HG02852 (cell line): ENCODE results near the gene ZNF695.
"Not testable (repeated sequence)": the region's sequence is repeated elsewhere in the genome, so short reads cannot be mapped to it uniquely, and the experiment has no call there.

Source experiments
- ATAC-seq: cut with Tn5 transposase; IDR thresholded peaks from one replicate; pipeline ENCODE4 v1.9.1; 2021; ENCODE audit warnings: mild to moderate bottlenecking, moderate library complexity; ENCODE audit not compliant: unreplicated experiment

ZNF695 gene

DNA sequence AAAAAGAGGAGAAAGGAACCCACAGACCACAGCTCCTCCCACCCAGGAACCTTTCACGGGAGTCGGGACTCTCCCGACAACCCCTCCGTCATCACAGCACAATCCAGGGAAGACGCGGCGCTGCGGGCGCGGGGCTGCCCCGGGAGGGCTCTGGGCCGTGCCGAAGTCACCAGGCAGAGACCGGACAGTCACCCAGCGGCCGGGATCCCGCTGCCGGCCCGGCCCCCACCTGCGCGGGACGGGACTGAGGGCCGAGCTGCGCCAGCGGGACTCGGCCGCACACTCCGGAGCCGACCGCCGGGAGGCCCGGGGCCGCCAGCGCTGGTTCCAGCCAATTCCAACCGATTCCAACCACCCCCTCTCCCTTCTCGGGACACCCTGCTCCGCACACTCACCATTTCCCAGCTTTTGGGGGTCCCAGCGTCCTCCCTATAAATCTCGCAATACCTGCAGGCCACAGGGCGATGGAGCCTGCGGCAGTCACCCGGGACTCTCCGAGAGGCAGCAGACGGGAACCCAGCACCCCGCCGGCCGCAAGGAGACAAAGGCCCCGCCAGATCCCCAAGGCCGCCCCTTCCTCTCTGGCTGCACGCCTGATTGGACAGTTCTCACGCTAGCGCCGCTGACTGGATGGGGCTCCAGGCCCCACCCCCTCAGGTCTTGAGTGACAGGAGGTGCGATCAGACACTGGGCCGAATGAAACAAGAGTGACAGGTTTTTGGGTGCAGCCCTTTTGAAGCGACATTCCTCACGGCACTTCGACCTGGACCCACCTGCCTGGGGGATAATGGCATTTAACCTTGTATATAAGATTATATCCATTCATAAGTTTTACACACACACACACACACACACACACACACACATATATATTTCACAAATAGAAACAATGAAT lies at the start of gene ZNF695:
TSS of gene ZNF695 (minus strand) at position 547 of the 895 bp plus-strand sequence. CDS start at position 398, 149 bp downstream.
- peak; percentile 99 for ATAC-seq

DNA sequence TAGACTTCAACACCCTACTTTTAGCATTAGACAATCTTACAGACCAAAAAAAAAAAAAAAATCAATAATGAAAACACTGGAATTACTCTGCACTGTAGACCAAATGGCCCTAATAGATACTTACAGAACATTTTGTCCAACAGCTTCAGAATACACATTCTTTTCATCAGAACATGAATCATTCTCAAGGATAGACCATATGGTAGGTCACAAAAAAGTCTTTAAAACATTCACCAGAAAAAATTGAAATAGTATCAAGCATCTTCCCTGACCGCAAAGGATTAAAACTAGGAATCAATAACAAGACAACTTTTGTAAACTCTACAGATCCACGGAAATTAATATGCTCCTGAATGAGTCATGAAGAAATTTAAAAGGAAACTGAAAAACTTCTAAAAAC lies 48.2 kb upstream of the ZNF695 start:
- no peak for ATAC-seq

DNA sequence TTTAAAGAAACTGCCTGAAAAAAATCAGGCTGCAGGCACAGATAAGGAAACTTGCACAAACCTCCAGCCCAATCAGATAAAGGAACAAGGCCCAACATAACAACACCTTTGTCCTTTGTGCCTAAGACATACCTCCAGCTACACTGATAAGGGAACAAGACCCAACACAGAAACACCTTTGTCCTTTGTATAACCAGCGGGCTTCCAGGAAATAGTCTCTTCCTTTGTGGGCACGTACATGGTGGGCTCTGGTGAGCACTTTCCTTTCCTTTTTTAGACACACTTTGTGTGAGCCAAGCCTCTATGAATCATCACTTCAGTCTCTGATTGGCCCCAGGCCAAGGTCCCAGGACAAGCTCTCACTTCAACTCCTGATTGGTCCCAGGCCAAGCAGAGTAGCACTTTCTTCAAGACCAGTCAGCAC lies 47.1 kb upstream of the ZNF695 start:
- ATAC-seq: no peak

DNA sequence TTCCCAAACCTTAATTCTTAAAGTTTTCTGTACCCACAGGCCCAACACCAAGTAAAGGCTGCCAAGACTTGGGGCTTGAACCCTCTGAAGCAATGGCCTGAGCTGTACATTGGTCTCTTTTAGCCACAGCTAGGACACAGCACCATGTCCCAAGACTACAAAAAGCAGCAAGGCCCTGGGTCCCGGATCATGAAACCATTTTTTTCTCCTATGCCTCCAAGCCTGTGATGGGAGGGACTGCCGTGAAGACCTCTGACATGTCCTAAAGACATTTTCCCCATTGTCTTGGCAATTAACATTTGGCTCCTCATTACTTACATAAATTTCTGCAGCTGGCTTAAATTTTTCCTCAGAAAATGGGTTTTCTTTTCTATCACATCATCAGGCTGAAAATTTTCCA lies 39.8 kb upstream of the ZNF695 start:
- no peak for ATAC-seq

DNA sequence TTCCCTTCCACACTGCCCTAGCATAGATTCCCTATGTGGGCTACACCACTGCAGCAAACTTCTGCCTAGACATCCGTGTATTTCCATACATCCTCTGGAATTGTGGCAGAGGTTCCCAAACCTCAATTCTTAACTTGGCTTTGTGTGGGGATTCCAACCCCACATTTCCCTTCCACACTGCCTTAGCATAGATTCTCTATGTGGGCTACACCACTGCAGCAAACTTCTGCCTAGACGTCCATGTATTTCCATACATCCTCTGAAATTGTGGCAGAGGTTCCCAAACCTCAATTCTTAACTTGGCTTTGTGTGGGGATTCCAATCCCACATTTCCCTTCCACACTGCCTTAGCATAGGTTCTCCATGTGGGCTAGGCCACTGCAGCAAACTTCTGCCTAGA lies 39.4 kb upstream of the ZNF695 start:
- ATAC-seq: no peak

DNA sequence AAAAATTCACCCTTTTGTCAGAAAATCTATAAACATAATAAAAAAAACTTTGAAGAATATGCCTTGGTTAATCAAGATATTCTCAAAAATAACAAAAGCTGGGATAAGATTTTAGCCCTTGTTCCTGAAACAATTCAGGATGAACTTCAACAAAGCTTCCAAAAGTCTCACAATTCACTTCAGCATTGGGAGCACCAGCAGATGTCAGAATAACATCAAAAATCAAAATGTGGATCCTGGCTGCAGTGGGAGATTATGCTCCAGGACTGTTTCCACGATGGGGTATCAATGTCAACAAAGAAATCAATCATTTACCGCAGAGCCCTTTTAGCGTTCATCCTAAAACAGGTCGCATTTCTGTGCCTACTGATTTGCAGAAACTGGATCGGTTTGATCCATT lies 35.5 kb upstream of the ZNF695 start:
- ATAC-seq: no peak

DNA sequence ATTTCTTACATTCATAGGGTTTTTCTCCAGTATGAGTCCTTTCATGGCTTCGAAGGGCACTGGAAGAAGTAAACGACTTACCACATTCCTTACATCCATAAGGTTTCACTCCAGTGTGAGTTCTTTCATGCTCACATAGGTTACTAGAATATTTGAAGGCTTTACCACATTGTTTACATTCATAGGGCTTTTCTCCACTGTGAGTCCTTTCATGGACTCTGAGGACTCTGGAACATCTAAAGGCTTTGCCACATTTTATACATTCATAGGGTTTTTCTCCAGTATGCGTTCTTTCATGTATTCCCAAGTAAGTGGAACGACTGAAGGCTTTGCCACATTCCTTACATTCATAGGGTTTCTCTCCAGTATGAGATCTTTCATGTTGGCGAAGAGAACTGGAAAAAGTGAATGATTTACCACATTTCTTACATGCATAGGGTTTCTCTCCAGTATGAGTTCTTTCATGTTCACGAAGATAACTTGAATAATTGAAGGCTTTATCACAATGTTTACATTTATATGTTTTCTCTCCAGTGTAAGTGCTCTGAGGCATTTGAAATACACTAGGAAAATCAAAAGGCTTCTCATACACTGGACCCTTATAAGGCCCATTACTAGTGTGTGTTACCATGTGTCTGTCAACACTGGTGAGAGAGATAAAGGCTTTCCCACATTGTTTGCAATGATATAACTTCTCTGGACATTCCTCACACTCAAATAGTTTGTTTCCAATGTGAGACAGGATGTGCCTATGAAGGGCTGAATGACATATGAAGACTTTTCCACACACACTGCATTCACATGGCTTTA lies 29.9 kb upstream of the ZNF695 start:
- no peak for ATAC-seq

DNA sequence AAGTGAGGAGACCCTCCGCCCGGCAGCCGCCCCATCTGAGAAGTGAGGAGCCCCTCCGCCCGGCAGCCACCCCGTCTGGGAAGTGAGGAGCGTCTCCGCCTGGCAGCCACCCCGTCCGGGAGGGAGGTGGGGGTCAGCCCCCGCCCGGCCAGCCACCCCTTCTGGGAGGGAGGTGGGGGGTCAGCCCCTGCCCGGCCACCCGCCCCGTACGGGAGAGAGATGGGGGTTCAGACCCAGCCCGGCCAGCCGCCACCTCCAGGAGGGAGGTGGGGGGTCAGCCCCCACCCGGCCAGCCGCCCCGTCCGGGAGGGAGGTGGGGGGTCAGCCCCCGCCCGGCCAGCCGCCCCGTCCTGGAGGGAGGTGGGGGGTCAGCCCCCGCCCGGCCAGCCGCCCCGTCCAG lies 24.4 kb upstream of the ZNF695 start:
- not testable (repeated sequence) for ATAC-seq

DNA sequence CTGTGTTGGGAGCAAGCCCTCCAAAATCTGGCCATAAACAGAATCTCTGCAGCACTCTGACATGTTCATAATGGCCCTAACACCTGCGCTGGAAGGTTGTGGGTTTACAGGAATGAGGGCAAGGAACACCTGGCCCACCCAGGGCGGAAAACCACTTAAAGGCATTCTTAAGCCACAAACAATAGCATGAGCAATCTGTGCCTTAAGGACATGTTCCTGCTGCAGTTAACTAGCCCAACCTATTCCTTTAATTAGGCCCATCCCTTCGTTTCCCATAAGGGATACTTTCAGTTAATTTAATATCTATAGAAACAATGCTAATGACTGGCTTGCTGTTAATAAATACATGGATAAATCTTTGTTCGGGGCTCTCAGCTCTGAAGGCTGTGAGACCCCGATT lies 16.8 kb upstream of the ZNF695 start:
- not testable (repeated sequence) for ATAC-seq

DNA sequence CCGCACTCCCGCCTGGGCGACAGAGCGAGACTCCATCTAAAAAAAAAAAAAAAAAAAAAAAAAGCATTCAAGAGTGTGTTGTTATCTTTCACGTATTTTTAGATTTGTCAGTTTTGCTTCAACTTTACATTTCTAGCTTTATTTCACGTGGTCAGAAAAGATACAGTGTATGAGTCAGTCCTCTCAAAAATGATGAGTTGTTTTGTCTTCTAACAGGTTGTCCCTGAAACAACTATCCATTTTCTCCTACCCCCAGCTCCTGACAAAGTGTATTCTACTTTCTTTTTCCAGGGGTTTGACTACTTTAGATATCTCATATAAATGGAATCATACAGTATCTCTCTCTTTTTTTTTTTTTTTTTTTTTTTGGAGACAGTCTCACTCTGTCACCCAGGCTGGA lies 5.5 kb upstream of the ZNF695 start:
- ATAC-seq: no peak

DNA sequence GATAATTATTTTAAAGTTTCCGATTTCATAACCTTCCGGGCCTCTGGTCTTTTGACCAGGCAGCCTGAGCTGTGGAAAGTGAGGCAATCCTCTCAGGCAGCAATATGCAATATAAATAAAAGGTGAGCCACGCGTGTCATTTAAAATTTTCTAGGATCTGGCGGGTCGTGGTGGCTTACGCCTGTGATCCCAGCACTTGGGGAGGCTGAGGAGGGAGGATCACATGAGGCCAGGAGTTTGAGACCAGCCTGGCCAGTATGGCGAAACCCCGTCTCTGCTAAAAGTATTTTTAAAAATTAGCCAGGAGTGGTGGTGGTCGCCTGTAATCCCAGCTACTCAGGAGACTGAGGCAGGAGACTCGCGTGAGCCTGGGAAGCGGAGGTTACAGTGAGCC lies 546 bp upstream of the ZNF695 start:
- ATAC-seq: no peak

DNA sequence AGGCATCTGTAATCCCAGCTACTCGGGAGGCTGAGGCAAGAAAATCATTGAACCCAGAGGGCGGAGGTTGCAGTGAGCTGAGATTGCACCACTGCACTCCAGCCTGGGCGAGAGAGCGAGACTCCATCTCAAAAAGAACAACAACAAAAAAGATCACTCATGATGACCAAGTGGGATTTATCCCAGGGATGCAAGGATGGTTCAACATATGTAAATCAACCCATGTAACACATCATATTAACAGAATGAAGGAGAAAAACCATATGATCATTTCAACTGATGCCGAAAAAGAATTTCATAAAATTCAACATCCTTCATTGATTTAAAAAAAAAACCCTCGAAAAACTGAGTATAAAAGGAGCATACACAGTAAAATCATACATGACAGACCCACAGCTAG lies 3.8 kb downstream of the ZNF695 start:
- not testable (repeated sequence) for ATAC-seq

DNA sequence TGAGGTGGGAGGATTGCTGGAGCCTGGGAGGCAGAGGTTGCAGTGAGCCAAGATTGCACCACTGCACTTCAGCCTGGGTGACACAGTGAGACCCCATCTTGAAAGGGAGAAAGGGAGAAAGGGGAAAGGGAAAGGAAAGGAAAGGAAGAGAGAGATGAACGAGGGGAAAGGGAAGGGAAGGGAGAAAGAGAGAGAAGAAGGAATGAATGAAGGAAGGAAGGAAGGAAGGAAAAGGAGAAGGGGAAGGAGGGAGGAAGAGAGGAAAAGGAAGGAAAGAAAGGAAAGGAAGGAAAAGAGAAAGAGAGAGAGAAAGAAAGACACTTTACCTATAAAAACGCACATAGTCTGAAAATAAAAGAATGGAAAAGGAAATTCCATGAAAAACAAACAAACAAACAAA lies 18.0 kb downstream of the ZNF695 start:
- ATAC-seq: no peak

DNA sequence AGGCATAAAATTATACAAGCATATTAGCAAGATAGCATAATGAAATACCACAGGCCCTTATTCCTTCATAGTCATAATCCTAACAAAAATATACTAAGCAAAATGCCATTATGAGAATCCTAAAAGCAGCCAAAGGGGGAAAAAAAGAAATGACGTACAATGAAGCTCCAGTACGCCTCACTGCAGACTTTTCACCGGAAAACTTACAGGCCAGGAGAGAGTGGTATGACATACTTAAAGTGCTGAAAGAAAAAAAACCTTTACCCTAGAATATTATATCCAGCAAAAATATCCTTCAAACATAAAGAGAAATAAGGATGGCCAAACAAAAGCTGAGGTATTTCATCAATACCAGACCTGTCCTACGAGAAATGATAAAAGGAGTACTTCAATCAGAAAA lies 19.5 kb downstream of the ZNF695 start:
- ATAC-seq: no peak

DNA sequence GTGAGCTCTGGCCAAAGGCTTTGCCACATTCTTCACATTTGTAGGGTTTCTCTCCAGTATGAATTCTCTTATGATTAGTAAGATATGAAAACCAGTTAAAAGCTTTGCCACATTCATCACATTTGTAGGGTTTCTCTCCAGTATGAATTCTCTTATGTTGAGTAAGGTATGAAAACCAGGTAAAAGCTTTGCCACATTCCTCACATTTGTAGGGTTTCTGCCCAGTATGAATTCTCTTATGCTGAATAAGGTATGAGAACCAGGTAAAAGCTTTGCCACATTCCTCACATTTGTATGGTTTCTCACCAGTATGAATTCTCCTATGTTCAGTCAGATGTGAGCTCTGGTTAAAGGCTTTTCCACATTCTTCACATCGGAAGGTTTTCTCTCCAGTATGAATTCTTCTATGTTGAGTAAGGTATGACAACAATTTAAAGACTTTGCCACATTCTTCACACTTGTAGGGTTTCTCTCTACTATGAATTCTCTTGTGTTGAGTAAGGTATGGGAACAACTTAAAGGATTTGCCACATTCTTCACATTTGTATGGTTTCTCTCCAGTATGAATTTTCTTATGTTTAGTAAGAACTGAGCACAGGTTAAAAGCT lies 20.7 kb downstream of the ZNF695 start:
- ATAC-seq: no peak

DNA sequence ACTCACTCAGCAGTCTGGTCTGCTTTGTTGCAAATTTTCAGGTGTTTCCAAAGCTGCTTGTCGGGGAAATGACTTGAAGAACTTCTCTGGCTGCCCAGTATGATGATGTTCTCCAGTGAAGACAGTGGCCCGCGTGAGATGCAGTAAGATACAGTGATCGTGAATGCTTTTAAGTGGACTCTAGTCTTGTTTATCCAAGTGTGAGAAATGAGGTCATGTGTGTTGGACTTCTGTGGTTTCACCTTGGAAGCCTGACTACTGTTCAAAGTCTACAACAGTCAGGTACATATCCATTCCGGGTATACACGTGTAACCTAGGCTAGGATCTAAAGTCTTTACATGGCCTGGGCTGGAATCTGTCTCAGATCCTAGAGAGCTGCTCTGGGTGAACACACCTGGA lies 29.1 kb downstream of the ZNF695 start:
- ATAC-seq: no peak

DNA sequence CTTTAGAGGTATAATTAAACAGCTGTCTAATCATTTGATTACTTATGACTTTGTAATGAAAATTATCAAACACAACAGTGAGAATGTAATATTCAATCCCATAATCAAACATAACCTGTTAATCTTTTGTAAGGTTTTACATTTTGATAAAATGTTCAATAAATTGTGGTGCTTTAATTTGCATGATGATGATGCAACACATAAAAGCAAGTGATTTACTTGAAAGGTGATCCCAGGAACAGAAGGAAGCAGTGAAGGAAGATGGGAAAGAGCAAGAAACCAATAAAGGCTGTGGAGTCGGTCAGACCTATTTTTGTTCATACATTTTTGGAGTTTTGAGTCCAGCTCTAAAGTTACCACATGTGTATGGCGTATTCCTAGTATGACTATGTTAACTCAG lies 29.6 kb downstream of the ZNF695 start:
- no peak for ATAC-seq

DNA sequence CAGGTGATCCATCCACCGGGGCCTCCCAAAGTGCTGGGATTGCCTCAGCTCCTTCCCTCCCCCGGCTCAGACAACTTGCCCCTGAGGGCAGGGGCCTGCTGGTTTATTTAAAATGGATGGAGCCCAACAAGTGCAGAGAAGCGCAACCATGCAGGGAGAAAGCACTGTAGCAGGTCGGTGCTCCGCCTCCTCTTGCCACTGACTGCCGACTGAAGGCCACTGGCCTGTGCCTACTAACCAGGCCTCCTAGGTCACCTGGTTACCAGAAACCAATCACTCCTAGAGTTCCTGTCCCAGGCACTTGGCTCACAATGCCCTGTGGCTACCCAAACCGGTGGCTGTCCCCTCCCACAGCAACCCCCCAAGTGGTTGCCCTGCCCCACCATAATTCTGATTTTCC lies 35.9 kb downstream of the ZNF695 start:
- ATAC-seq: no peak

DNA sequence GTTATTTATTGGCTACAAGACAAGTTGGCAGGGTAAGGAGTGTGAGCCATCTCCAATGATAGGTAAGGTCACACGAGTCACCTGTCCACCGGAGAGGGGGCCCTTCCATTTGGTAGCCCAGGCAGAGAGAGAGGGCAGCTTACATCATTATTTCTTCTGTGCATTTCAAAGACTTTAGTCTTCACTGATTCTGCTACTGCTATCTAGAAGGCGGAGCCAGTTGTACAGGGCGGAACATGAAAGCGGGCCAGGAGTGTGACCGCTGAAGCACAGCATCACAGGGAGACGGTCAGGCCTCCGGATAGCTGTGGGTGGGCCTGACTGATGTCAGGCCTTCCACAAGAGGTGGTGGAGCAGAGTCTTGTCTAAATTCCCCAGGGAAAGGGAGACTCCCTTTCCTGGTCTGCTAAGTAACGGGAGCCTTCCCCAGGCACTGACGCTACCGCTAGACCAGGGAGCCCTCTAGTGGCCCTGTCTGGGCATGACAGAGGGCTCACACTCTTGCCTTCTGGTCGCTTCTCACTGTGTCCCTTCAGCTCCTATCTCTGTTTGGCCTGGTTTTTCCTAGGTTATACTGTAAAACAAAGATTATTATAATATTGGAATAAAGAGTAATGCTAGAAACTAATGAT lies 36.7 kb downstream of the ZNF695 start:
- no peak for ATAC-seq

DNA sequence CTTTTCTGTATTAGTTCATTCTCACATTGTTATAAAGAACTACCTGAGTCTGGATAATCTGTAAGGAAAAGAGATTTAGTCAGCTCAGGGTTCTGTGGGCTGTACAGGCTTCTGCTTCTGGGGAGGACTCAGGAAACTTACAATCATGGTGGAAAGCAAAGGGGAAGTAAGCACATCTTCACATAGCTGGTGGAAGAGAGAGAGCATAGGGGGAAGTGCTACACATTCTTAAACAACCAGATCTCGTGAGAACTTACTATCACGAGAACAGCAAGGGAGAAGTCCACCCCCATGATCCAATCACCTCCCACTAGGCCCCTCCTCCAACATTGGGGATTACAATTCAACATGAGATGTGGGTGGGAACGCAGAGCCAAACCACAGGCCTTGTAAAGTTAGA lies 38.2 kb downstream of the ZNF695 start:
- no peak for ATAC-seq

DNA sequence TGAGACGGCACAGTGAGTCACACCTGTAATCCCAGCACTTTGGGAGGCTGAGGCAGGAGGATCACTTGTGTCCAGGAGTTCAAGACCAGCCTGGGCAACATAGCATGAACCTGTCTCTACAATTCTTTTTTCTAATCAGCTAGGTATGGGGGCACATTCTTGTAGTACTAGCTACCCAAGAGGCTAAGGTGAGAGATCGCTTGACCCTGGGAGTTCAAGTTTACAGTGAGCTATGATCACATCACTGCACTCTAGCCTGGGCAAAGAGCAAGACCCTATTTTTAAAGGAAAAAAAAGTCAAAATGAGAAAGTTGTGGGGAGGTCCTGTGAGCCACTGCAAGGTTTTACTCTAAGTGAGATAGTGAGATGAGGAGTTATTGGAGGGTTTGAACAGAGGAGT lies 41.4 kb downstream of the ZNF695 start:
- no peak for ATAC-seq
